Natural killer cell treated with Interleukin-12 subunit alpha and Interleukin-12 subunit beta and Interleukin-15 and Interleukin-18, amount 100 ng/mL, for 72 hours (primary cell): ENCODE measurements around the gene AKAP1. TPM values are rescaled to one million over a fixed set of nuclear protein-coding genes. Genes with fewer than 3 reads are reported as not detected.
A peak's percentile ranks its signal among the peaks of the same experiment; 100 is the strongest.

Source experiments
- ATAC-seq, 2 donors: fragments of 150-1000 bp; cut with Tn5 transposase in 1 of 2; sonication (Bioruptor Pico), chemical (Tn5 transposase) in 1 of 2; 2 replicates each; pipeline ENCODE4 v1.10.0; 2021
- DNase-seq: peaks from one replicate; pipeline ENCODE4 v3.0.0; 2022; ENCODE audit warnings: low spot score
- H3K27ac Mint-ChIP-seq, 2 donors: 1 replicate in 1 of 2; 2 replicates in 1 of 2; pipeline ENCODE4 v1.8.0; 2022; ENCODE audit warnings: mixed read lengths in 2 of 2, mild to moderate bottlenecking in 1 of 2, moderate library complexity in 1 of 2
- H3K27me3 Mint-ChIP-seq, 2 donors: 1 replicate in 1 of 2; 2 replicates in 1 of 2; pipeline ENCODE4 v1.8.0; 2022; ENCODE audit warnings: mixed read lengths in 2 of 2
- H3K36me3 Mint-ChIP-seq: one replicate; pipeline ENCODE4 v1.8.0; 2022; ENCODE audit warnings: mixed read lengths
- H3K4me1 Mint-ChIP-seq, 2 donors: 1 replicate in 1 of 2; 2 replicates in 1 of 2; pipeline ENCODE4 v1.8.0; 2022; ENCODE audit warnings: low read depth in 2 of 2, mixed read lengths in 2 of 2, mild to moderate bottlenecking in 1 of 2
- H3K4me3 Mint-ChIP-seq: one replicate; pipeline ENCODE4 v1.8.0; 2022; ENCODE audit warnings: mixed read lengths
- H3K9me3 Mint-ChIP-seq: 2 replicates; pipeline ENCODE4 v1.8.0; 2022; ENCODE audit warnings: mixed read lengths
- total RNA-seq, 2 donors: library from RNA; stranded (reverse); gene quantifications; one replicate each; pipeline ENCODE4 v1.2.3, GENCODE V29; 2022

AKAP1 gene
- total RNA-seq, 2 donors from 2014 or later, result 25.3 to 69.9 TPM

DNA sequence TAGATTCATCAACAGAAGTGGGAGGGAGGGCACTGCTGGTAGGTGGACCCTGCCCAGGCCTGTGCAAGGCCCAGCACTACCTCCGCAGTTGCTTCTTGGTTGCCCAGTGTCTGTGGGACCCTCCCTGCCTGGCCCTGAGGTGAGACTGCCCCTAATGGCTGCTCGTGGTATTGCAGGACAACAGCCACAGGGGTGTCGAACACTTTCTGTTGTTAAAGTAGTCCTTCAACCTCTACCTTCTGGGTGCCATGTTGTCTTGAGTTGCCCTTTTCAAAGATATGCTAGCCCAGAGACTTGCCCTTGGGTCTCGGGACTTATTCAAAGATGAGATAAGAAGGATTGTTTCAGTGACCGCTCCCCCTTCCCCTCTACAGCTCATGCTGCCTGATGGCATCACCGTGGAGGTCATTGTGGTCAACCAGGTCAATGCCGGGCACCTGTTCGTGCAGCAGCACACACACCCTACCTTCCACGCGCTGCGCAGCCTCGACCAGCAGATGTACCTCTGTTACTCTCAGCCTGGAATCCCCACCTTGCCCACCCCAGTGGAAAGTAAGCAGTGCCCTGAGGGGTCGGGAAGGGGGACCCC lies 29.1 kb downstream of the AKAP1 start:
- H3K27ac Mint-ChIP-seq, result no peak overlapping the region
- no peaks in the 10 kb centered on the region for H3K9me3 Mint-ChIP-seq
- no peaks in the 10 kb centered on the region for H3K27me3 Mint-ChIP-seq
- no peaks in the 10 kb centered on the region for H3K4me1 Mint-ChIP-seq
- peak; percentile 52 to 60 for ATAC-seq
- H3K36me3 Mint-ChIP-seq, result peaks cover 8% of the 10 kb centered on the region
- peak; percentile 78 for DNase-seq
- no peak overlapping the region for H3K4me3 Mint-ChIP-seq

DNA sequence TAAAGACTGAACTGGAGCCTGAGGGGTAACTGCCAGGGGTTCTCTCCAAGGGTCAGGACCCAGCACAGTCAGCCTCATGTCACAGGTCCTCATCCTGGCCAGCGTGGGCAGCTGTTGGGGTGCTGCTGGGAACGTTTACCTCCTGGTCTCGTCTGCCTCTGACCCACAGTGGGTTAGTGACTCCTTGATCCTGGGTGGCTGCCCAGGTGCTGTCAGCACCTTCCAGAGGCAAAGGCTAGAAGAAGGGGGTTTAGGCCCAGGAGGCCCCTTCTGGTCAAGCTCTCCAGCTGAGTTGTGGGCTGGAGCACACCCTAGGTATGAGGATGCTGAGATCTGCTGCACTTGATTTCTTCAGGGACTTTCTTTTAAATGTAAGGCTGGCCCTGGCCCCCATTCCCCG lies 30.3 kb downstream of the AKAP1 start:
- H3K27ac Mint-ChIP-seq, result no peak overlapping the region
- DNase-seq, result peak; percentile 22
- H3K4me1 Mint-ChIP-seq, result no peaks in the 10 kb centered on the region
- H3K9me3 Mint-ChIP-seq, result no peaks in the 10 kb centered on the region
- no peak overlapping the region for H3K4me3 Mint-ChIP-seq
- no peak for ATAC-seq
- peaks cover 8% of the 10 kb centered on the region for H3K36me3 Mint-ChIP-seq
- H3K27me3 Mint-ChIP-seq, result no peaks in the 10 kb centered on the region

DNA sequence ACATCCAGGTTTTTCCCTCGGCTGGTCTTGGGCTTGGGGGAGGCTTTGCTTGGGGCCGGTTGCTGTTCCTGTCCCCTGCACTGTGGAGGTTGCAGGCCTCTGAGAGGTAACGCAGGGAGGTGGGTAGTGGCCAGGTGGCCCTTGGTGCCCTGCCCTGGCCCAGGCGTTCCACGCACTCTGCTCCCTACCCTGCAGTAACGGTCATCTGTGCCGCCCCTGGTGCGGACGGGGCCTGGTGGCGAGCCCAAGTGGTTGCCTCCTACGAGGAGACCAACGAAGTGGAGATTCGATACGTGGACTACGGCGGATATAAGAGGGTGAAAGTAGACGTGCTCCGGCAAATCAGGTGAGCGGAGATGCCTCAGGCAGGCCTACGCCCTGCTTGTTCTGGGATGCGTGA lies 30.9 kb downstream of the AKAP1 start:
- Mint-ChIP-seq H3K27ac (no peak overlapping the region), H3K36me3 (peaks cover 8% of the 10 kb centered on the region), H3K4me3 (no peak overlapping the region), H3K9me3 (no peaks in the 10 kb centered on the region), H3K27me3 (no peaks in the 10 kb centered on the region), H3K4me1 (no peaks in the 10 kb centered on the region)
- DNase-seq (peak; percentile 26), ATAC-seq (no peak)

DNA sequence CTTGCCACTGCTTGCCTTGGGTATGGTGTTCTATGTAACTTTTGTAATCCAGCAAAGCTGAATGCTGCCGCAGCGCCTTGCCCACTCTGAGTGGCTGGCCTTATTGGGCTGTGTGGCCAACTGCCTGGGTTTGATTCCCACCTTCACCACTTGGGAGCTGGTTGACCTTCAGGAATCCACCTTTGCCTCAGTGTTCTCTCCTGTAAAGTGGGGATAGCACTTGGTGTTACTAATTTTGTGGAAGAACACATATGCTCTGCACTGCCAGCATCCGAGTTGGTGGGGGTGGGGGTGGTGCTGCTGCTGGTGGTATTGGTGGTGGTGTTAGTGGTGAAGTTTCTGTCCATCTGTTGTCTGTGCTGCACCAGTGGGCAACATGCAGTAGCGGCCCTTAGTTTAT lies 32.8 kb downstream of the AKAP1 start:
- Mint-ChIP-seq H3K4me1 (no peaks in the 10 kb centered on the region), H3K27ac (no peak overlapping the region), H3K4me3 (no peak overlapping the region), H3K27me3 (no peaks in the 10 kb centered on the region), H3K36me3 (peaks cover 8% of the 10 kb centered on the region), H3K9me3 (no peaks in the 10 kb centered on the region)
- DNase-seq, result peak; percentile 42
- ATAC-seq, result no peak

DNA sequence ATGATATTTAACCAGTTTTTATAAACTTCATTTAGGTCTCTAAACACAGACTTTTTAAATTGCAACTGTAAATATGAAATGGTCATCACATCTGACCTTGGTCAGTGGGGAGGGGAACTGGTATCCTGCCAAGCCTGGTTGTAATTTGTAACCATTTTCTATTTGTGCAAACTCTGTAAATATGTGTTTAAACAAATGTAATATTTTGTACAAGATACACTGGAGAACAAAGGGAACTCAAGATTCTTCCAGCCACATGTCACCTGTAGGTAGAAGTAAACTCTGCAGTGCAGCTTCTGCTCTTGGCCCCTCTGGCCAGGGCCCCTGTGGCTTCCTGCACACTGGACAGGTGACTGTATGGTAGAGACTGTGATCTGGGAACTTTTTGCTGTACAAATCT lies 35.8 kb downstream of the AKAP1 start:
- peaks cover 8% of the 10 kb centered on the region for H3K36me3 Mint-ChIP-seq
- ATAC-seq, result no peak
- H3K27ac Mint-ChIP-seq, result no peak overlapping the region
- H3K9me3 Mint-ChIP-seq, result no peaks in the 10 kb centered on the region
- no peaks in the 10 kb centered on the region for H3K27me3 Mint-ChIP-seq
- DNase-seq, result no peak
- H3K4me3 Mint-ChIP-seq, result no peak overlapping the region
- no peaks in the 10 kb centered on the region for H3K4me1 Mint-ChIP-seq

DNA sequence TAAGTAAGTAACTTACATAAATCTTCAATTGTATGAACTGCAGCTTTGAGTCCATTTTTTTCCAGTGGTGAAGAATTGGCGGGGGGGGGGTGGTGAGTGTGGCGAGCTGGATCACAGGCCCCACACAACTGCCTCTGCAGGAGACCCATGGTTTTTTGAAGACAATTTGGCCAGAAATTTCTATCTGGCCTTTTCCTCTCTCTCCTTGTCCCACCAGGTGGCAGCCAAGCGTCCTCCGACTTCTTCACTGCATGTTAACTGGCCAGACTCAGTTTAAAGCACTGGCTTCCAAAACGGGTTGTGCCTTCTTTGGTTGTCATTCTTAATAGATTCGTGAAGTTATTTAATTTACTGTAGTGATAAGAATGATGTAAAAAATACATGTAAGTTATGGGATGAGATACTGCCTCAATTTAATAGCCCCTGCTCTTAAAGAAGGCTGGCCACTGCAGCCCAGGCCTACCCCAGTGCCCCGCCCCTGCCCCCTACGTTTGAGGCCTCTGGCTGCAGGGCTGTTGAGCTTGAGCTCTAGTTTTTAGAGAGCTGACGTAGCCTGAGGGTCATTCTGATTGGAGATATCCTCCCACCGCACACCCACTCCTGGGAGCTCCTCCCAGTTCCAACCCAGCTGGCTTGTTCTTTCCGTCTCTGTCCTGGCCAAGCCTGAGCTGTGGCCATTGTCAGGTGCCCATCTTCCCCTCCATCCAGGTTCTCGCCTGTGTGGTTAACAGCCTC lies 36.4 kb downstream of the AKAP1 start:
- peaks cover 8% of the 10 kb centered on the region for H3K36me3 Mint-ChIP-seq

DNA sequence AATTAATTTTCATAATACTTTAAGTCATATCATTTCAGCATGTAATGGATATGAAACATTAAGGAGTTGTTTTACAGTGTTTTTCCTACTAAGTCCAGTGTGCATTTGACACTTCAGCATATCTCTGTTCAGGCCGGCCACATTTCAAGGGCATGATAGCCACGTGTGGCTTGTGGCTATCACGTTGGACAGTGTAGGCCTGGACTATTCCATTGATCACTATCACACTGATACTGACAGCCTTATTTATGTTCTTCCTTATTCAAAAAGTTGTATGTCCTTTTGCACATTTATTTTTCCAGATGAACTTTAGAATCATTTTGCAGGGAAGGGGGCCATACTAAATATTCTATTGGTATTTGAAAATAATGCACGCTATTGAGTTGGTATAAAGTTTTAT lies 39.0 kb downstream of the AKAP1 start:
- Mint-ChIP-seq H3K4me1 (no peaks in the 10 kb centered on the region), H3K36me3 (no peaks in the 10 kb centered on the region), H3K9me3 (no peaks in the 10 kb centered on the region), H3K27ac (no peak overlapping the region), H3K27me3 (no peaks in the 10 kb centered on the region), H3K4me3 (no peak overlapping the region)
- ATAC-seq, result no peak
- no peak for DNase-seq

More for the DNA sequence above, 36.4 kb downstream of the AKAP1 start:
- H3K9me3 Mint-ChIP-seq, result no peaks in the 10 kb centered on the region
- H3K27me3 Mint-ChIP-seq, result no peaks in the 10 kb centered on the region
- no peak overlapping the region for H3K4me3 Mint-ChIP-seq
- peak; percentile 26 for DNase-seq
- H3K27ac Mint-ChIP-seq, result no peak overlapping the region
- H3K4me1 Mint-ChIP-seq, result no peaks in the 10 kb centered on the region
- ATAC-seq, result no peak

DNA sequence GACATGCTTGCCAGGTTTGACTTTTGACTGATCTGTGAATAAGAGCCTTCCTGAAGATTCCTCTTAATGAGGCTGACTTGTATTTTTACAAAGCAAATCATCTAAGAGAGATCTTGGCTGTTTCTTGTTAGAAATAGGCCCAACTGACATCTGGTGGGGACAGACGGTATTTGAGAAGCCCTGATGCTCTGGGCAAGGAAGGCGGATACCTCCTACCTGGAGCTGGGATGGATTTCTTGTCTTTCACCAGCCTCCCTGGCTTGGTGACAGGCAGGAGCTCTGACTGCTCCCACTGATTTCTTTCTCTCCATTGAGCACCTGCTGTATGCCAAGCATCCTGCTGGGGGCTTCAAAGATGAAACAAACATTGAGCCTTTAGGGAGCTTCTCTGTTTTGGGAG lies 40.4 kb downstream of the AKAP1 start:
- no peaks in the 10 kb centered on the region for H3K36me3 Mint-ChIP-seq

DNA sequence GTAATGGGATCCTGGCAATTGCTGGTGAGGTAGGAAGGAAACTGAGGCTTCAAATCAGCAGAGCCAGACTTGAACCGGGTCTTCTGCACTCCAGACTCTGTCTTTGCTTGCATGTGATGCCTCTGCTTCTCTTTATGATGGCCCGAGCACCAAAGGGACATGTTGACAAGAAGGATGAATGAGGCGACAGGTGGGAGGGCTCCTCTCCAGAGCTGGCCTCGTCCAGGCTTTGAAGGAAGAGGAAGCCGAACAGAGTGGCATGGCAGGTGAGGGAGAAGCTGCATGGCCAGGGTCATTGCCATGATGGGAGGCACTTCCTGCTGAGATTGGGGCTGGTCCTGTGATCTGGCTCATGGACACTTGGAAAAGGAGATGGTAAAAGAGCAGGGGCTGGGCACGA lies 40.8 kb downstream of the AKAP1 start:
- Mint-ChIP-seq H3K27ac (no peak overlapping the region), H3K9me3 (no peaks in the 10 kb centered on the region), H3K4me3 (no peak overlapping the region), H3K36me3 (no peaks in the 10 kb centered on the region), H3K4me1 (peaks cover 0 to 1% of the 10 kb centered on the region in 2 donors), H3K27me3 (no peaks in the 10 kb centered on the region)
- DNase-seq (peak; percentile 37), ATAC-seq (no peak)

More for the DNA sequence above, 40.4 kb downstream of the AKAP1 start:
- no peak overlapping the region for H3K4me3 Mint-ChIP-seq
- no peaks in the 10 kb centered on the region for H3K4me1 Mint-ChIP-seq
- H3K9me3 Mint-ChIP-seq, result no peaks in the 10 kb centered on the region
- H3K27me3 Mint-ChIP-seq, result no peaks in the 10 kb centered on the region
- no peak overlapping the region for H3K27ac Mint-ChIP-seq
- DNase-seq, result peak; percentile 52
- no peak for ATAC-seq

DNA sequence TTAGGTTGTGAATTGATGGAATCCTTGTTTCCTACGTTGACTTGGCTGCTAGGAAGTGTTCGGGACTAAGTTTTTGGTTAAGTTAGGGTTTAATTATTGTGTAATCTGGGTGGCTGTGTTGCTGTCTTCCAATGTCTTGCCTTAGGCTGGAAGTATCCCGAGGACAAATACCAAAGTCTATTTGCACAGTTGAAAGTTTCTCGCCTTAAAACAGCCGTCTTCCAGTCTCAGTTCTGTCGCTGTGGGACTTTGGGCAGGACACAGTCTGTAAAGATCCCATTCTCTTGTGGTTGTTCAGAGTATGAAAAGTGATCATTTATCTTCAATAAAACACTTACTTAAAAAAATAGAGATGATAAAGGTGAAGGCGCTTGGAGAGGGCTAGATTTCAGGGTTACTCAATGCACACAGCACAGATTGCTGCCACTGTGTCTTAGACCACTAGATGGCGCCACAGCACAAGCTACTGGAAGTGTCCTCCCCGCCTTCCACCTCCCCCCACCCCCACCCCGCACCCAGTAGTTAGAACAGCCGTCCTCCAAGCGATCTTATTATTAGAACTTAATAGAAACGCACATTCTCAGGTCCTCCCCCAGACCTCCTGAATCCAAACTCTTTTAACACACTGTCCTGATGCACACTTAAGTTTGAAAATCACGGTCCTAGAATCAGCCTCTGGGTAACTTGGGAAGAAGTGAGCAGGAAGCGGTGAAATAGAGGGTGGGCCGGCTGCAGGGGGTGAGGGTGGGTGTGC lies 45.8 kb downstream of the AKAP1 start:
- Mint-ChIP-seq H3K36me3 (no peaks in the 10 kb centered on the region), H3K27ac (no peak overlapping the region), H3K9me3 (no peaks in the 10 kb centered on the region), H3K27me3 (peaks cover 5% of the 10 kb centered on the region in 2 donors), H3K4me3 (no peak overlapping the region), H3K4me1 (peaks cover 0 to 5% of the 10 kb centered on the region in 2 donors)
- peak; percentile 79 to 85 for ATAC-seq
- peak; percentile 83 for DNase-seq

DNA sequence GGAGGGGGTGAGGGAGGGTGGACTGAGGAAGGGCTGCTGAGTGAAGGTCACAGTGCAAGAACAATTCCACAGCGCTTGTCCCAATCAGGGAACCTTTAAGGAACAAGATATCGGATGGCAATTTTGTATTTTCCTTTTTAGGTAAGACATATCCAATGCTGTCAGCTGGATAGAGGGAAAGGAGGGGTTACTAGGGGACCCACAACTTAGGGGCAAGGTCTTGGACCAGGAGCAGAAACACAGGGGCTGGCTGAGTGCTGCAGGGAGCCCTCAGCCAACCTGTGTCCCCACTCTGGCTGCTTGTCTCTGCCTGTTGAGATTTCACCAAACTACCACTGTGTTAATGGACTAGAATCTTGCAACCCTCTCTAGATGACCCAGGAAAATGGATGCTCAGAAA lies 47.6 kb downstream of the AKAP1 start:
- Mint-ChIP-seq H3K9me3 (no peaks in the 10 kb centered on the region), H3K4me3 (no peak overlapping the region), H3K27me3 (peaks cover 5 to 7% of the 10 kb centered on the region in 2 donors), H3K27ac (no peak overlapping the region), H3K36me3 (no peaks in the 10 kb centered on the region), H3K4me1 (peaks cover 0 to 5% of the 10 kb centered on the region in 2 donors)
- DNase-seq (no peak), ATAC-seq (no peak)

DNA sequence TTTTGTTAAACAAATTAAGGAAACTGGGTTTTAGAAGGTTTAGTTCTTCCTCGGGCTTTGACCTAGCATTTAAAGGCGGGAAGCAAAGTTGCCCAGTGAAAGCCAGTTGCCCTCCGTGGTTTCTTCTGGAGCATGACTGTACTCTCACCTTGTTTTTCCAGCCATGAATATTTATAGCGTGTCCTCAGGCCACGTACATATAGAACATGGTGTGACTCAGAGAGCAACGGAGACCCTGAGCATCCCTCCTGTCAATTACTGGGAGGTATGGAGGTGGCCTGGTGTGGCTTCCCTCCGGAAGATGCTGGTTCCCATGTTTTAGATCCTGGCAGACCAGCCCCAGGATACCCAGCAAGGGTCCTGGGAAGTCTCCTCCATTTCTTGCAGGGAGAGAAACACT lies 48.4 kb downstream of the AKAP1 start:
- no peaks in the 10 kb centered on the region for H3K9me3 Mint-ChIP-seq
- H3K36me3 Mint-ChIP-seq, result no peaks in the 10 kb centered on the region
- peaks cover 0 to 5% of the 10 kb centered on the region in 2 donors for H3K4me1 Mint-ChIP-seq
- DNase-seq (no peak), ATAC-seq (no peak)
- no peak overlapping the region for H3K4me3 Mint-ChIP-seq
- H3K27ac Mint-ChIP-seq, result no peak overlapping the region
- H3K27me3 Mint-ChIP-seq, result peaks cover 7 to 8% of the 10 kb centered on the region in 2 donors

DNA sequence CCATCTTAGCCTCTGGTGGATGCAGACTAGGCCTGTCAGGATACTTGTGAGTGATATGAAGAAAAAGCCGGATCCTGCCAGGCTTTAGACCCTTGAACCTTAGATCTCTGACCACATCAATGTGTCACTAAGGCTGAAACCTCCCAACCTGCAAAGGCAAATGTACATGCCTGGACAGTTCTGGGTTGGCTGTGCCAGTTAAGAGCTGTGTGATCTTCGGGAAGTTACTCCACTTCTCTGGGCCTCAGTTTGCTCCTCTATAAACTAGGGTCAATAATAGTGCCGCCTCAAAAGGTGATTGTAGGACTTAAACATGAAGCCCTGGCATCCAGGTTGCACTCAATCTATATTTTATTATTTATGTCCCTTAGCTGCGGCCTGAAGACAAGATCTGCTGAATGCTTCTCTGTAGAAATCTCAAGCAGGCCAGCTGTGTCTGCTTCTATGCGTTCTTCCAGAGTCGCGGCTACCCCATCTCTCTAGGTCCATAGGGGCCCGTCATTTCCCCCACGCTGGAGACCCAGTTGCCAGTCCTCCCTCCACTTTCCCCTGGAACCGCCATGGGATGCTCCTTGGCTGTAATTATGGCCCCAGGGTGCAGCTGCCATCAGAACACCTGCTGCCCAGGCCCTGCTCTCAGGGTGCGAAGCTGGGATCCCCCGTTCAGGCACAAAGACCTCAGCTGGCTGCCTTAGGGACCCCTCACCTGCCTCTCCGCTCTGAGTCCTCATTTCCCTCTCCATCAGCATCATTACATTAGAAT lies 50.2 kb downstream of the AKAP1 start:
- Mint-ChIP-seq H3K27me3 (peaks cover 7 to 10% of the 10 kb centered on the region in 2 donors), H3K27ac (no peak overlapping the region), H3K36me3 (no peaks in the 10 kb centered on the region), H3K9me3 (no peaks in the 10 kb centered on the region), H3K4me3 (no peak overlapping the region), H3K4me1 (peaks cover 0 to 5% of the 10 kb centered on the region in 2 donors)
- no peak for ATAC-seq
- DNase-seq, result no peak
